ENCODE results near the gene HRG.

GRCh38 chr3:186680869-186681268 is 15.1 kb downstream of the HRG start:
- TF ChIP-seq CTCF (IDR thresholded peaks at IDR 0.05) (no peak), EZH2 (IDR thresholded peaks at IDR 0.05; ENCODE audit: borderline replicate concordance, insufficient read depth, low read depth, low read length, poor library complexity, severe bottlenecking) (no peak)
